Neural progenitor cell (in vitro differentiated cells): ENCODE results near the gene EXOC8. TPM values are rescaled to one million over a fixed set of nuclear protein-coding genes. Genes with fewer than 3 reads are reported as not detected.

Experiments used
- DNase-seq: peaks from one replicate; pipeline ENCODE4 v3.0.0-alpha.2; 2016; ENCODE audit warnings: low spot score
- H2AFZ ChIP-seq: fragments of 200-600 bp; sonication (generic); replicated peaks from 2 replicates; pipeline ENCODE4 v1.6.1; 2016; ENCODE audit warnings: antibody characterized with exemption
- H3F3A ChIP-seq: fragments of 200-600 bp; sonication (generic); 2 replicates; pipeline ENCODE4 v1.6.1; 2016; ENCODE audit warnings: antibody characterized with exemption, low read depth
- H3K27ac ChIP-seq: fragments of 200-600 bp; sonication (generic); 2 replicates; pipeline ENCODE4 v1.5.1; 2016; ENCODE audit warnings: mild to moderate bottlenecking
- H3K27me3 ChIP-seq: fragments of 200-600 bp; sonication (generic); 2 replicates; pipeline ENCODE4 v1.6.1; 2016; ENCODE audit warnings: mild to moderate bottlenecking, moderate library complexity
- H3K36me3 ChIP-seq: fragments of 200-600 bp; sonication (generic); 2 replicates; pipeline ENCODE4 v1.5.1; 2016
- H3K4me1 ChIP-seq: fragments of 200-600 bp; sonication (generic); 2 replicates; pipeline ENCODE4 v1.6.1; 2016; ENCODE audit warnings: mixed run types
- H3K4me2 ChIP-seq: fragments of 200-600 bp; sonication (generic); 2 replicates; pipeline ENCODE4 v1.6.1; 2016
- H3K4me3 ChIP-seq: fragments of 200-600 bp; sonication (generic); 2 replicates; pipeline ENCODE4 v1.5.1; 2016
- H3K79me2 ChIP-seq: fragments of 200-600 bp; sonication (generic); 2 replicates; pipeline ENCODE4 v1.6.1; 2016; ENCODE audit warnings: low read depth
- H3K9ac ChIP-seq: fragments of 200-600 bp; sonication (generic); 2 replicates; pipeline ENCODE4 v1.6.1; 2016
- H3K9me3 ChIP-seq: fragments of 200-600 bp; sonication (generic); 2 replicates; pipeline ENCODE4 v1.5.1; 2016; ENCODE audit warnings: low read depth
- H4K20me1 ChIP-seq: fragments of 200-600 bp; sonication (generic); 2 replicates; pipeline ENCODE4 v1.6.1; 2016; ENCODE audit warnings: low read depth
- H3K27ac Mint-ChIP-seq: 3 replicates; pipeline ENCODE4 v1.8.0; 2021; ENCODE audit warnings: mixed read lengths
- H3K27me3 Mint-ChIP-seq: 2 replicates; pipeline ENCODE4 v1.8.0; 2022; ENCODE audit warnings: low read depth, mild to moderate bottlenecking, inconsistent platforms, moderate library complexity, mixed read lengths; ENCODE audit not compliant: insufficient read depth
- H3K36me3 Mint-ChIP-seq: 3 replicates; pipeline ENCODE4 v1.8.0; 2021; ENCODE audit warnings: mixed read lengths
- H3K4me1 Mint-ChIP-seq: 3 replicates; pipeline ENCODE4 v1.8.0; 2021; ENCODE audit warnings: mixed read lengths
- H3K4me3 Mint-ChIP-seq: 3 replicates; pipeline ENCODE4 v1.8.0; 2021; ENCODE audit warnings: mild to moderate bottlenecking, moderate library complexity, mixed read lengths
- H3K9me3 Mint-ChIP-seq: 3 replicates; pipeline ENCODE4 v1.8.0; 2020; ENCODE audit warnings: mixed read lengths
- CTCF ChIP-seq: fragments of 200-600 bp; sonication (generic); IDR thresholded peaks from 2 replicates; pipeline ENCODE4 v1.5.1; 2017; ENCODE audit warnings: antibody characterized with exemption, mild to moderate bottlenecking
- EZH2 ChIP-seq: fragments of 200-600 bp; sonication (generic); IDR thresholded peaks from 2 replicates; pipeline ENCODE4 v1.6.1; 2017; ENCODE audit warnings: antibody characterized with exemption, mild to moderate bottlenecking, moderate library complexity
- EZH2phosphoT487 ChIP-seq: fragments of 200-600 bp; sonication (generic); IDR thresholded peaks from 2 replicates; pipeline ENCODE4 v1.6.1; 2017; ENCODE audit warnings: antibody characterized with exemption
- total RNA-seq: library from RNA; depleted of rRNA; stranded (reverse); fragments of >200 nt; gene quantifications from 2 replicates; pipeline ENCODE4 v1.2.3, GENCODE V29; 2015; ENCODE audit warnings: low replicate concordance

The EXOC8 gene
- 10.3 and 11.8 TPM in 2 replicates for total RNA-seq

GRCh38 chr1:231337472-231338269 is at the start of gene EXOC8:
Gene EXOC8 (minus strand): TSS chr1:231337852. CDS start chr1:231337745, 107 bp downstream.
- Histone ChIP-seq H3K27me3 (no peaks in the 10 kb centered on the region), H3F3A (peaks cover 17% of the 10 kb centered on the region), H3K27ac (peak within 1 kb of the TSS; percentile 89), H3K4me3 (peak within 1 kb of the TSS; percentile 96), H3K9ac (peak within 1 kb of the TSS; percentile 83), H3K4me2 (peak within 1 kb of the TSS; percentile 97), H3K9me3 (no peaks in the 10 kb centered on the region), H3K4me1 (peaks cover 44% of the 10 kb centered on the region), H4K20me1 (peaks cover 22% of the 10 kb centered on the region), H3K79me2 (peaks cover 70% of the 10 kb centered on the region), H3K36me3 (no peaks in the 10 kb centered on the region), H2AFZ (peak within 1 kb of the TSS; percentile 95)
- Mint-ChIP-seq H3K27ac (peak within 1 kb of the TSS; percentile 97), H3K4me1 (peaks cover 47% of the 10 kb centered on the region), H3K9me3 (no peaks in the 10 kb centered on the region), H3K4me3 (peak within 1 kb of the TSS; percentile 97), H3K27me3 (peaks cover 7% of the 10 kb centered on the region), H3K36me3 (peaks cover 9% of the 10 kb centered on the region)
- TF ChIP-seq CTCF (peak; percentile 9), EZH2phosphoT487 (no peak)
- peak; percentile 99 for DNase-seq

- H3K4me1 ChIP-seq: no peaks in the 10 kb centered on the region
- Mint-ChIP-seq H3K36me3 (peaks cover 9% of the 10 kb centered on the region), H3K27me3 (no peaks in the 10 kb centered on the region), H3K4me1 (no peaks in the 10 kb centered on the region), H3K9me3 (no peaks in the 10 kb centered on the region), H3K4me3 (no peak overlapping the region), H3K27ac (no peak overlapping the region)
- no peaks in the 10 kb centered on the region for H3K36me3 ChIP-seq
- H3K27ac ChIP-seq: no peak overlapping the region
- no peak for TF ChIP-seq EZH2
- no peaks in the 10 kb centered on the region for H3K27me3 ChIP-seq
- peaks cover 5% of the 10 kb centered on the region for H3K79me2 ChIP-seq
- no peak overlapping the region for H3K9ac ChIP-seq
- H2AFZ ChIP-seq: no peak overlapping the region
- H3F3A ChIP-seq: no peaks in the 10 kb centered on the region
- DNase-seq: no peak
- H3K9me3 ChIP-seq: no peaks in the 10 kb centered on the region
- H3K4me2 ChIP-seq: no peak overlapping the region
- peaks cover 41% of the 10 kb centered on the region for H4K20me1 ChIP-seq
- no peak overlapping the region for H3K4me3 ChIP-seq
Observed at GRCh38 chr1:231386466-231386865, 48.8 kb upstream of the EXOC8 start.

- H3K4me3 Mint-ChIP-seq: no peak overlapping the region
- Histone ChIP-seq H3K36me3 (no peaks in the 10 kb centered on the region), H3F3A (no peaks in the 10 kb centered on the region), H3K9ac (no peak overlapping the region), H2AFZ (no peak overlapping the region), H3K9me3 (no peaks in the 10 kb centered on the region), H3K4me1 (no peaks in the 10 kb centered on the region), H4K20me1 (peaks cover 47% of the 10 kb centered on the region), H3K27me3 (no peaks in the 10 kb centered on the region), H3K4me3 (no peak overlapping the region), H3K27ac (no peak overlapping the region), H3K4me2 (no peak overlapping the region), H3K79me2 (peaks cover 5% of the 10 kb centered on the region)
- no peaks in the 10 kb centered on the region for H3K27me3 Mint-ChIP-seq
- DNase-seq: no peak
- H3K9me3 Mint-ChIP-seq: no peaks in the 10 kb centered on the region
- no peak overlapping the region for H3K27ac Mint-ChIP-seq
- H3K36me3 Mint-ChIP-seq: peaks cover 9% of the 10 kb centered on the region
- H3K4me1 Mint-ChIP-seq: no peaks in the 10 kb centered on the region
- TF ChIP-seq EZH2: no peak
- no peak for TF ChIP-seq CTCF
- no peak for TF ChIP-seq EZH2phosphoT487
Observed at GRCh38 chr1:231385416-231385748, 47.7 kb upstream of the EXOC8 start.

- no peak overlapping the region for H3K4me3 ChIP-seq
- H3K36me3 ChIP-seq: no peaks in the 10 kb centered on the region
- peaks cover 5% of the 10 kb centered on the region for H3K79me2 ChIP-seq
- Mint-ChIP-seq H3K9me3 (no peaks in the 10 kb centered on the region), H3K4me1 (no peaks in the 10 kb centered on the region), H3K36me3 (peaks cover 5% of the 10 kb centered on the region), H3K27me3 (no peaks in the 10 kb centered on the region), H3K27ac (no peak overlapping the region), H3K4me3 (no peak overlapping the region)
- DNase-seq: no peak
- H3K27me3 ChIP-seq: no peaks in the 10 kb centered on the region
- no peak overlapping the region for H3K4me2 ChIP-seq
- no peak overlapping the region for H3K27ac ChIP-seq
- no peaks in the 10 kb centered on the region for H3K4me1 ChIP-seq
- H2AFZ ChIP-seq: no peak overlapping the region
- no peaks in the 10 kb centered on the region for H3K9me3 ChIP-seq
- no peaks in the 10 kb centered on the region for H3F3A ChIP-seq
- H4K20me1 ChIP-seq: peaks cover 48% of the 10 kb centered on the region
- TF ChIP-seq EZH2 (no peak), EZH2phosphoT487 (no peak), CTCF (no peak)
- no peak overlapping the region for H3K9ac ChIP-seq
Observed at GRCh38 chr1:231384696-231385415, 47.2 kb upstream of the EXOC8 start.
